Activated CD4-positive, CD25-positive, alpha-beta regulatory T cell (primary cell): ENCODE results near the gene TRAF2.
"Not testable (repeated sequence)": the region's sequence is repeated elsewhere in the genome, so short reads cannot be mapped to it uniquely, and the experiment has no call there.

Source experiments
- DNase-seq, 4 experiments: peaks; one replicate each; lab custom pipeline; 2025; lab: John Stamatoyannopoulos, UW

The TRAF2 gene

GRCh38 chr9:136857581-136858412, 28.5 kb upstream of the TRAF2 start:
- DNase-seq: no peak

- DNase-seq: no peak
These were observed 27.9 kb upstream of the TRAF2 start for GRCh38 chr9:136858452-136858843.

- no peak for DNase-seq
These were observed 27.2 kb upstream of the TRAF2 start for GRCh38 chr9:136858844-136859757.

- no peak for DNase-seq
These were observed 25.8 kb upstream of the TRAF2 start for GRCh38 chr9:136860529-136860928.

- DNase-seq: no peak
These were observed 25.1 kb upstream of the TRAF2 start for GRCh38 chr9:136860933-136861873.

GRCh38 chr9:136861874-136862457, 24.4 kb upstream of the TRAF2 start:
- no peak for DNase-seq

- no peak for DNase-seq
These were observed 23.3 kb upstream of the TRAF2 start for GRCh38 chr9:136862849-136863622.

GRCh38 chr9:136863623-136864273, 22.6 kb upstream of the TRAF2 start:
- no peak for DNase-seq

GRCh38 chr9:136865041-136865767, 21.1 kb upstream of the TRAF2 start:
- no peak for DNase-seq

- no peak for DNase-seq
These were observed 20.6 kb upstream of the TRAF2 start for GRCh38 chr9:136865768-136866103.

GRCh38 chr9:136866898-136867421, 19.4 kb upstream of the TRAF2 start:
- DNase-seq: not testable (repeated sequence)

- DNase-seq: no peak
These were observed 18.8 kb upstream of the TRAF2 start for GRCh38 chr9:136867480-136867879.

GRCh38 chr9:136867917-136868316, 18.4 kb upstream of the TRAF2 start:
- DNase-seq: no peak

- no peak for DNase-seq
These were observed 17.7 kb upstream of the TRAF2 start for GRCh38 chr9:136868644-136869043.

GRCh38 chr9:136869611-136870010, 16.7 kb upstream of the TRAF2 start:
- not testable (repeated sequence) for DNase-seq

- no peak for DNase-seq
These were observed 11.2 kb upstream of the TRAF2 start for GRCh38 chr9:136875155-136875554.

- no peak for DNase-seq
These were observed 9.8 kb upstream of the TRAF2 start for GRCh38 chr9:136876476-136876875.

GRCh38 chr9:136880651-136881050, 5.7 kb upstream of the TRAF2 start:
- DNase-seq: no peak

GRCh38 chr9:136881691-136882108, 4.6 kb upstream of the TRAF2 start:
- no peak for DNase-seq
